Measurements from ENCODE around the gene CNBD2.
"Not testable (repeated sequence)": the region's sequence is repeated elsewhere in the genome, so short reads cannot be mapped to it uniquely, and the experiment has no call there.

The CNBD2 gene

GRCh38 chr20:36064658-36065426 lies 96.5 kb downstream of the CNBD2 start:
- peak; percentile 90 to 96 (median 94) for DNase-seq

GRCh38 chr20:36065427-36065998 lies 97.1 kb downstream of the CNBD2 start:
- DNase-seq, result no peak

GRCh38 chr20:36066777-36067176 lies 98.4 kb downstream of the CNBD2 start:
- no peak for DNase-seq

- DNase-seq, result not testable (repeated sequence)
Measured at GRCh38 chr20:36068526-36068925, 100.1 kb downstream of the CNBD2 start.

- DNase-seq, result no peak
Measured at GRCh38 chr20:36070451-36070850, 102.1 kb downstream of the CNBD2 start.

GRCh38 chr20:36071848-36072247 lies 103.5 kb downstream of the CNBD2 start:
- no peak for DNase-seq

- DNase-seq, result no peak
Measured at GRCh38 chr20:36074983-36075382, 106.6 kb downstream of the CNBD2 start.

GRCh38 chr20:36077762-36078161 lies 109.4 kb downstream of the CNBD2 start:
- not testable (repeated sequence) for DNase-seq

GRCh38 chr20:36079486-36079885 lies 111.1 kb downstream of the CNBD2 start:
- DNase-seq, result no peak

GRCh38 chr20:36079984-36080383 lies 111.6 kb downstream of the CNBD2 start:
- DNase-seq, result peak; percentile 49 to 57 (median 53)
